Kidney (tissue), 14 donors: Measurements from ENCODE around the gene RAD51. TPM values are rescaled to one million over a fixed set of nuclear protein-coding genes. Genes with fewer than 3 reads are reported as not detected.

Experiments used
- DNase-seq, 5 donors: peaks; one replicate each; pipeline ENCODE4 v3.0.0-alpha.2; 2013 to 2020
- FAIRE-seq: peaks from 2 replicates; lab custom pipeline; 2012; peaks lifted over from hg19 to GRCh38; lab: Jason Lieb, UNC
- H3K27ac ChIP-seq, 2 donors: one replicate each; pipeline ENCODE4 v1.7.0; 2013; ENCODE audit warnings: low read depth in 2 of 2, low read length in 2 of 2, inconsistent platforms in 1 of 2
- H3K27me3 ChIP-seq: one replicate; pipeline ENCODE4 v1.7.1; 2013; ENCODE audit warnings: low read length, inconsistent platforms; ENCODE audit not compliant: control insufficient read depth, insufficient read depth
- H3K36me3 ChIP-seq, 3 donors: one replicate each; pipeline versions ENCODE4 v1.7.0 to v1.7.1; 2013; ENCODE audit warnings: low read length in 3 of 3, control low read depth in 1 of 3, inconsistent platforms in 1 of 3; ENCODE audit not compliant: insufficient read depth in 3 of 3, control insufficient read depth in 2 of 3
- H3K4me1 ChIP-seq, 3 donors: one replicate each; pipeline versions ENCODE4 v1.7.0 to v1.7.1; 2013; ENCODE audit warnings: low read length in 3 of 3, inconsistent platforms in 1 of 3, low read depth in 1 of 3; ENCODE audit not compliant: control insufficient read depth in 2 of 3, insufficient read depth in 2 of 3
- H3K4me3 ChIP-seq, 3 donors: one replicate each; pipeline versions ENCODE4 v1.7.0 to v1.8.1; 2013; ENCODE audit warnings: low read length in 3 of 3, control low read depth in 1 of 3, inconsistent platforms in 1 of 3
- H3K9ac ChIP-seq, 3 donors: one replicate each; pipeline versions ENCODE4 v1.7.0 to v1.7.1; 2013; ENCODE audit warnings: low read length in 3 of 3, control low read depth in 1 of 3, inconsistent platforms in 1 of 3
- H3K9me3 ChIP-seq, 3 donors: one replicate each; pipeline versions ENCODE4 v1.7.0 to v1.7.1; 2013; ENCODE audit warnings: low read length in 3 of 3, control low read depth in 1 of 3, inconsistent platforms in 1 of 3; ENCODE audit not compliant: control insufficient read depth in 2 of 3, insufficient read depth in 1 of 3
- CTCF ChIP-seq: IDR thresholded peaks from 3 replicates; pipeline ENCODE4 v1.5.1; 2012; ENCODE audit warnings: mild to moderate bottlenecking, moderate library complexity, borderline replicate concordance; ENCODE audit not compliant: insufficient read depth; ENCODE audit errors: extremely low read depth
- intact Hi-C: fragments of 100-400 bp; cut with DNase I; formaldehyde crosslinking; loops from one replicate; pipeline ENCODE4 v1.11.1; 2022
- polyA plus RNA-seq: library from polyadenylated mRNA; stranded (reverse); fragments of 350-450 nt; fragmentation: Illumina TruSeq; extraction: RNeasy Lipid Tissue Mini Kit (QIAGEN cat#74804); gene quantifications from one replicate; pipeline ENCODE4 v1.2.3, GENCODE V29; 2014; ENCODE audit warnings: low read depth, low replicate concordance; ENCODE audit not compliant: insufficient read depth
- total RNA-seq: library from RNA; stranded (reverse); fragmentation: NEBNext Ultra II Directional; extraction: Animal tissue kit (Norgen Biotek cat#: 25700); gene quantifications from one replicate; pipeline ENCODE4 v1.2.1, GENCODE V29; 2021
- donor health status: control.
- donor health status: control.
- donor health status: control.
- donor health status: control.
- donor health status: control.
- donor health status: DM: yes; HTN: yes; CAD: no.
- donor health status: Normal renal cell carcinoma (clear cell type).

Gene RAD51
- total and polyA plus RNA-seq, 2 donors from 2014 or later: 1.1 TPM; not detected in 1

GRCh38 chr15:40750885-40751284, 55.9 kb downstream of the RAD51 start:
- intact Hi-C loops: no loop called here

GRCh38 chr15:40751745-40752144, 56.8 kb downstream of the RAD51 start:
- H3K9ac ChIP-seq: no peak overlapping the region
- H3K9me3 ChIP-seq: no peaks in the 10 kb centered on the region
- intact Hi-C loops: no loop called here
- no peak overlapping the region for H3K27ac ChIP-seq
- H3K36me3 ChIP-seq: peaks cover 6 to 29% (median 18%) of the 10 kb centered on the region in 3 donors
- TF ChIP-seq CTCF: no peak
- no peak for DNase-seq
- peaks cover 0 to 3% (median 0%) of the 10 kb centered on the region in 3 donors for H3K4me1 ChIP-seq
- H3K27me3 ChIP-seq: no peaks in the 10 kb centered on the region
- H3K4me3 ChIP-seq: no peak overlapping the region
- no peak for FAIRE-seq

More at GRCh38 chr15:40750885-40751284, 55.9 kb downstream of the RAD51 start:
- Histone ChIP-seq H3K4me3 (no peak overlapping the region), H3K27ac (no peak overlapping the region), H3K9ac (no peak overlapping the region), H3K4me1 (peaks cover 0 to 3% (median 0%) of the 10 kb centered on the region in 3 donors), H3K27me3 (no peaks in the 10 kb centered on the region), H3K36me3 (peaks cover 6 to 29% (median 18%) of the 10 kb centered on the region in 3 donors), H3K9me3 (no peaks in the 10 kb centered on the region)
- no peak for TF ChIP-seq CTCF
- FAIRE-seq (no peak), DNase-seq (no peak)

GRCh38 chr15:40754574-40754882, 59.6 kb downstream of the RAD51 start:
- H3K4me1 ChIP-seq: peaks cover 0 to 3% (median 0%) of the 10 kb centered on the region in 3 donors
- no peaks in the 10 kb centered on the region for H3K9me3 ChIP-seq
- no peak for TF ChIP-seq CTCF
- peak in 2 of 5 donors; percentile 18 to 77 for DNase-seq
- FAIRE-seq: no peak
- H3K27ac ChIP-seq: peak overlapping the region; percentile 63 to 74
- H3K27me3 ChIP-seq: no peaks in the 10 kb centered on the region
- intact Hi-C loops: no loop called here
- peaks cover 6 to 18% (median 17%) of the 10 kb centered on the region in 3 donors for H3K36me3 ChIP-seq
- peak overlapping the region; percentile 75 to 85 (median 80) for H3K4me3 ChIP-seq
- peak overlapping the region; percentile 49 to 67 (median 60) for H3K9ac ChIP-seq
